ENCODE data around the gene FCHO1.
"Not testable (repeated sequence)": the region's sequence is repeated elsewhere in the genome, so short reads cannot be mapped to it uniquely, and the experiment has no call there.

Gene FCHO1

GRCh38 chr19:17796013-17796837 is 44.9 kb downstream of the FCHO1 start:
- DNase-seq: no peak

DNA sequence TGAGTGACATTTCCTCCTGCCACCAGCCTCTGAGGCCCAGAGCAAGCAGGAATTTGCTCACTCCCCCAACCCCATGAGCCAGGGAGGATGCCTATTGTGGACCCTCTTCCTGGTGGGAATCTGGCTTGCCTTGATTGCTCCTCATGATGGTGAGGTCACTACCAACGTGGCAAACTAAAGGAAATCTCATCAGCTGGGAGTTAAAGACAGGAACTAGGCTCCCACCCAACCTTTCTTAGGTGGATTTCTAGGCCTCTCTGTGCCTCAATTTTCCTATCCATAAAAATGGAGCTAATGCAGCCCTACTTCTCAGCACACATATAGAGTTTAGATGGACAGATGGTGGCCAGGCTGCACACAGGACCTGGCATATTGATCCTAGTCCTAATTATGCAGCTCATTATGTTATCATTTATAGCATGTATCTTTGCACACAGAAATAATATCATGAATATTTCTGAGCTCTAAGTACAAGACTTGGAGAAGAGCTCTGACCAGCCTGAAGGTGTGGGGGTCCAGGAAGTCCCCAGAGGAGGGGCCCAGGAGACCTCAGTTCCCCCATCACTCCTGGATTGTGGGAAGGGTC is 45.7 kb downstream of the FCHO1 start:
- no peak for DNase-seq

- DNase-seq: no peak
These were observed 46.3 kb downstream of the FCHO1 start for GRCh38 chr19:17797424-17798201.

DNA sequence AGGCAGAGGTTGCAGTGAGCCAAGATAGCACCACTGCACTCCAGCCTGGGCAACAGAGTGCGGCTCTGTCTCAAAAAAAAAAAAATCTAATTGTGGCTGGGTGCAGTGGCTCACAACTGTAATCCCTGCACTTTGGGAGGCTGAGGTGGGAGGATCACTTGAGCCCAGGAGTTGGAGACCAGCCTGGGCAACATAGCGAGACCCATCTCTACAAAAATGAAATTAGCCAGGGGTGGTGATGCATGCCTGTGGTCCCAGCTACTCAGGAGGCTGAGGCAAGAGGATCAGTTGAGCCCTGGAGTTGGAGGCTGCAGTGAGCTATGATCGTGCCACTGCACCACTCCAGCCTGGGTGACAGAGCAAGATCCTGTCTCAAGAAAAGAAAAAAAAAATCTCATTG is 47.3 kb downstream of the FCHO1 start:
- DNase-seq: not testable (repeated sequence)

DNA sequence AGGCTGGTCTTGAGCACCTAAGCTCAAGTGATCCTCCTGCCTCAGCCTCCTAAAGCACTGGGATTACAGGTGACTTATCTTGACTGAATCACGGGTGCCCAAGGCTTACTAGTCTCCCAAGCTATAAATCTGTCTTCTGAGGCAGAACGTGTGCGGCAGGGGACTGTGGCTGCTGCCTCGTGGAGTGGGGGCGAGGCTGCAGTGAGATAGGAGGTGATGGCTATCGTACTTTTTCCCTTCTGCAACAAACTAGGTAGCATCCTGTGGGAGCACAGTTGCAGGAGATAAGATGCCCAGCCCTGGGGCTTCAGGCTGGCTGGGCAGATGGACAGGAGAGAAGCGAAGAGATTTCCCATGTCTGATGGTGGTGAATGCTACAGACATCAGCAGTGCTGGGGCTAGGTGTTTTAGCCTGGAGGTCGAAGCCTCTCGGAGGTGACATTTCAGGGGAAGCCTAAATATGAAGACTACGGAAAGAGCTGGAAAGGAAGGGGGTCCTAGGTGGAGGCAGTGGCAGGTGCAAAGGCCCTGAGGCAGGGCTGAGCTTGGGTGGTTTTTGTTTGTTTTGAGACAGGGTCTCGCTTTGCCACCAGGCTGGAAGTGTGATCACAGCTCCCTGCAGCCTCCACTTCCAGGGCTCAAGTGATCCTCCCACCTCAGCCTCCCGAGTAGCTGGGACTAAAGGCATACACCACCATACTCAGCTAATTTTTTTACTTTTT is 51.0 kb downstream of the FCHO1 start:
- no peak for DNase-seq

DNA sequence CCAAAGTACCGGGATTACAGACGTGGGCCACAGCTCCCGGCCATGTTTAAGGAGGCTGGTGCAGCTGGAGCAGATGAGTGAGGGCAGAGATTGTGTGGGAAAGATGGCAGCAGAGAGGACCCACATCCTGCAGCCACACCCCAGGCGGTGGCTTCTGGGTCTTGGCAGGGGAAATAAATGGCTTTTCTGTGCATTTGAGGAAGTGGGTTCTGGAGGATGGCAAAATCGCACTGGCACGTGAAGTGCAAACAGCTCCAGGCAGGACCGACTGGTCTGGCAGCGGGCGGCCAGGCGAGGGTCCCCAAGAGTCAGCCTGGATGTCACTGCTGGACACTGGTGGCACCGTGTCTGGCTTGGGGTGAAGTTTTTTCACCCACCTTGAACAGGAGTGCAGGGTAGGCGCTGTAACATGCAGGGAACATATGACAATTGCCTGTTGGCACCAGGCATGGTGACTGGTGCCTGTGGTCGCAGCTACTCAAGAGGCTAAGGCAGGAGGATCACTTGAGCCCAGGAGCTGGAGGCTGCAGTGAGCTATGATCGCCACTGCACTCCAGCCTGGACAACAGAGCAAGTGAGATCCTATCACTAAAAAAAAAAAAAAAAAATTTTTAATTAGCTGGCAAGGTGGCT is 52.1 kb downstream of the FCHO1 start:
- no peak for DNase-seq

- no peak for DNase-seq
These were observed 54.1 kb downstream of the FCHO1 start for GRCh38 chr19:17805427-17805826.

GRCh38 chr19:17806945-17807344 is 55.7 kb downstream of the FCHO1 start:
- DNase-seq: no peak

- no peak for DNase-seq
These were observed 56.5 kb downstream of the FCHO1 start for GRCh38 chr19:17807731-17808316.

DNA sequence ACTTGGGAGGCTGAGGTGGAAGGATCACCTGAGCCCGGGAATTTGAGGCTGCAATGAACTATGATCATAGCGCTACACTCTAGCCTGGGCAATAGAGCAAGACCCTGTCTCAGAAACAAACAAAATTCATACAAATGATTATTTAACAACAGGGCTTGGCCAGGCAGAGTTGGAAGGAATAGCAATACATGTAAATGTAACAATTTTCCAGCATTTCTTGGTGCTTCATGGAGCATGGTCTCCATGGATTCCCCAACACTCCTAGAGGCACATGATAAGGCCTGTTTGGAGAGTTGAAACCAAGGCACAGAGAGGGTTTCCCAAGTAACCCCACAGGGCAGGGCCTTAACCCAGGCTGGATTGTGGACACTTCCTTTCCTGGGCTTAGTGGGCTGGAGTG is 59.8 kb downstream of the FCHO1 start:
- DNase-seq: no peak

- DNase-seq: no peak
These were observed 60.4 kb downstream of the FCHO1 start for GRCh38 chr19:17811681-17812080.

DNA sequence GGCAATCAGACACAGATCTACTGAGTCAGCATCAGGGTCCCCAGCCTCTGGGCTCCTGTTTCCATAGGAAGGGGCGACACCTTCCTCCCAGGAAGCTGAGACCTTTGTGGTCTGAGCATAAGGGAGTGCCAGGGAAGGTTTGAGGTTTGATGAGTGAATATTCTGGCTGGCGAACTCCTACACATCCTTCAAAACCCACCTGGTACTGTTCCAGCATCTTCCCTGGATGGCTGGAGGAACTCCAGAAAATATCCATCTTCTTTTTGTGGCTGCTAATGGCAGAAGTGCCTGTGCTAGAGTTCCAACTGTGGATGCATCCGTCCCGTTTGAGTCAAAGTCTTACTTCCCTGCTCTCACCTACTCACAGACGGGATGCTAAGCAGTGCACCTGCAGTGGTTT is 60.8 kb downstream of the FCHO1 start:
- no peak for DNase-seq

GRCh38 chr19:17817668-17818363 is 66.5 kb downstream of the FCHO1 start:
- no peak for DNase-seq

DNA sequence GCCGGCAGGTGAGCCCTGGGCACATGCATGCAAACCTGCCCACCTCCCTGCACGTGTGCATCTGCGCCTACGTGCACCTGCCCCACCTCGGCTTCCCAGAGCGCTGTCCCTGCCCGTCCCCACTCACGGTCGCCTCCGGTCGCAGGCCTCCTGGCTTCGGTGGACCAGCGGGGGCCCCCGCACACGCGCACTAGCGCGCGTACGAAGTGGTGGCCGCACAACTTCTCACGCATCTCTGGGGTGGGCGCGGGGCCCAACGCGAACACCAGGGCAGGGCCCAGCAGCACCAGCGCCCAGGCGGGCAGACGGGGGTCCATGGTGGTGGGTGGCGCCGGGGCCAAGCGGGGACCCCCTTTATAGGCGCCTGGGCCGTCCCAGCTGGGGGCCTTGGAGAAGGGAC is 69.9 kb downstream of the FCHO1 start, which contains the start of gene INSL3:
Gene INSL3 (minus strand): TSS at position 330 of the 400 bp plus-strand sequence. CDS start 13 bp downstream, at position 317.
- DNase-seq: no peak

GRCh38 chr19:17824339-17824738 is 73.1 kb downstream of the FCHO1 start:
- no peak for DNase-seq

DNA sequence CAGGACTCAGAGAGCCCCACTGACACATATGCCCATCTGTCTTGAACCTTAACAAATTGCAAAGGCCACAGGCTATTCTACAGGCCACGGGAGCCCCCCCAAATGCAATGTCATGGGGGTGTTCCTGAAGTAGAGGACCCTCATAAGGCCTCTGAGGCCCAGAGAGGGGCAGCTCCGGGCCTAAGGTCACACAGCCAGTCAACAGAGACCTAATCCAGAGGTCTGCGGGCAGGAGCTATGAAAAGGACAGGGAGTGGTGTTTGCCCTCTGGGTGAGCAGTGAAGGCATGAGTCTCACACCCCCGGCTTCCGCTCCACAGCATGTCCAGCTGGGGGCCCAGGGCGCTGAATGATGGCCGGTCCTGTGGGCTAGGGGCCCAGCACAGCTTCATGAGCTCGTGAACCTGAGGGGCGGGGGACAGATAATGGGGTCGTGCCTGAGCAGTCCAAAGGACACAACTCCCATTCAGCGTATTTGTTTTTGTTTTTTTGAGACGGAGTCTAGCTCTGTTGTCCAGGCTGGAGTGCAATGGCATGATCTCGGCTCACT is 75.3 kb downstream of the FCHO1 start:
- DNase-seq: no peak

DNA sequence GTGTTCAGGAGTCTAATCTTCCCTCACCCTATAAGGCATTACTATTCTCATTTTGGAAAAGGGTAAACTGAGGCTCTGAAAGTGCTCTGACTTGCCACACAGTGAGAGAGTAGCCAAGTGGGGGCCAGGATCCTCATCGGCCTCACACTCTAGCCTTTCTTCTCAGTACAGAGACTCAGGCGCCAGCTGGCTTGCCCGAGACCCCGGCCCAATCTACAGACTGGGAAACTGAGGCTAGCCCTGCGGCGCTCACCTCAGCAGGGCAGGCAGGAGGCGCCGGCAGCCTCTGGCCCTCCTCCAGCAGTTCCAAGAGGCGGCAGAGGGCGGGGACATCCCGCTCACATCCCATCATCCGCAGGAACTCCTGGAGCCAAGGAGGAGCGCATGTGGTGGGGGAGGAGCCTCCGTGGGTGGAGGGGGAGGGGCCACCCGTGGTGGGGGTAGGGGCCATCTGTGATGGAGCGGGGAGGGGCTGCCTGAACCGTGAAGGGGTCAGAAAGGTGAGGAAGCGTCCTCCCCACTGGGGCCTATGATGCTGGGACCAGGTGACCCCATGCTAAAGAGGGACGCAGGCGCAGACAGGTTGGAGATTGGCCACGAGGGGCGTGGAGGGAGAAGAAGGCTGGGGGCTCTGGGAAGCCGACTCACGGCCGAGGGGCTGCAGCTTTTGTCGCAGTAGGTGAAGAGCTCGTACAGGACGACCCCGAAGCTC is 78.7 kb downstream of the FCHO1 start:
- peak; percentile 54 for DNase-seq

DNA sequence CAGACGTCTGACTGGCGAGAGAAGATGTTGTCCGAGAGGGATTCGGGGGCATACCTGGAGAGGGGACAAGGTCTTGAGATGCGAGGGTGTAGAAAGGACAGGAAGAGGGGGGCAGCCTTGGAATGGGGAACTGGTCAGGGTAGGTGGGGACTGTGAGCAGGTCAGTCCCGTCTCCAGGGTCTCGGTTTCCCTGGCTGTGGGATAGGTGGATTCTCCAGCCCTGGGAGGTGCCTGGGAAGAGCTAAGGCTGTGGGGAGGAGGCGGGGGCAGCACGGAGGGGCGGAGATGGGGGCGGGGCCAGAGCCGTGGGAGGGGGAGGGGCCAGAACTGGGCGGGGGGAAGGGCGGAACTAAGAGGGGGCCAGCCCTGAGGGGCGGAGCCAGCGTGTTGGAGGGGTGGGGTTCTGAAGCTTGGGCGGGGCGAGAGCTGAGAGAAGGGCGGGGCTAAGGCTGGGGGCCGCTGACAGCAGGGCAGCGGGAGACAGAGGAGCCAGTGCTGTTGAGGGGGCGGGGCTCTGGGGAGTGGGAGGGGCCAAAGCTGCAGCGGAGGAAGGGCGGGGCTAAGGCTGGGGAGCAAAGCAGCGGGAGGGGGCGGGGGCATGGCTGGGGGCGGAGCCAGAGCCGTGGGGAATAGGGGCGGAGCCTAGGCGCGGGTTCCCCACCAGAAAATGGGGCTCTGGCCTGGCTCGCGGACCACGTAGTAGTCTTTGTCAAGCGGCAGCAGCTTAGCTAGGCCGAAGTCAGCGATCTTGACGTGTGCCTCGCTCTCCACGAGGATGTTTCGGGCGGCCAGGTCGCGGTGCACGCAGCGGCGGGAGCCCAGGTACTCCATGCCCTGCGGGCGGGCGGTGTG is 79.5 kb downstream of the FCHO1 start:
- peak; percentile 84 for DNase-seq

DNA sequence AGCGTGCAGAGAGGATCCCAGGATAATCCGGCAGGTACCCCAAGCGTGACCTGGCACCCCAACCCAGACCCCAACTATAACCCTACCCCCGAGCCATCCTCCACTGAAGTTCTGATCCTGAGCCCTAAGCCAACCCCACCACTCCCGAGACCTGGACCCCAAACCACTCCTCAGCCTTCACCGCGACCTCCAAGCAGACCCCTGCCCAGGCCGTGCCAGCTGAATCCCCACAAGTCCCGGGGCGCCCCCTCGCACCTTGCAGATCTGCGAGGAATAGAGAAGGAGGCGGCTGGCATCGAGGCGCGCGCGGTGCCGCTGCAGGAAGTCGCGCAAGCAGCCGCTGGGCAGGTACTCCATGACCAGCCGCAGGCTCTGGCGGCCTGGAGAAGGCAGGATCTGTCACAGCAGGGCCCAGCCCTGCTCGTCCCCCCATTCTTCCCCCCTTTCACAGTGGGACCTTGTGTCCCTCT is 80.2 kb downstream of the FCHO1 start:
- no peak for DNase-seq

Measured in femur (tissue), 1 donor.